Heart left ventricle (tissue), 13 donors: Measurements from ENCODE around the gene LRIG1.

Source experiments
- POLR2A ChIP-seq, 2 donors: fragments of 450-650 bp; IDR thresholded peaks; one replicate each; pipeline ENCODE4 v1.6.1; 2017; ENCODE audit warnings: antibody characterized with exemption in 2 of 2, mild to moderate bottlenecking in 2 of 2, moderate library complexity in 2 of 2
- TF ChIP-seq, protein P1 (sequence below), 12 donors: fragments of 200-600 bp; sonication (generic) in 4 of 12; IDR thresholded peaks; one replicate each; pipeline versions ENCODE4 v1.5.0 to v1.8.0; 2018 to 2022; ENCODE audit warnings: antibody characterized with exemption in 12 of 12, mild to moderate bottlenecking in 5 of 12
- donor health status: ischemic (EF 13 %, LVEDD 7.1; RV severe dilation, severe dysfunction).
- donor health status: DM: no; HTN: yes; CAD: no.
- donor health status: DM: no; HTN: no; CAD: no.
- donor health status: ischemic (EF 25% LVEDD 6.9; RV normal size, moderate dysfunction).
- donor health status: ischemic (EF 25% LVEDD 5.7; RV mildly dilated, moderate dysfunction).
- donor health status: ischemic (EF 35%, LVEDD 5.7; RV mildly dilated, moderate dysfunction).
- donor health status: nonischemic (EF 11% LVEDD 7.7; RV severe dilation, severe dysfunction).
- donor health status: DM: yes; HTN: yes; CAD: no.
- donor health status: PGD.
- donor health status: ischemic (EF 29% LVEDD 5.4; RV normal size, mild dysfunction).
- donor health status: nonischemic (EF 23%, LVEDD 6.1; RV moderate dilation, normal function).

DNA sequence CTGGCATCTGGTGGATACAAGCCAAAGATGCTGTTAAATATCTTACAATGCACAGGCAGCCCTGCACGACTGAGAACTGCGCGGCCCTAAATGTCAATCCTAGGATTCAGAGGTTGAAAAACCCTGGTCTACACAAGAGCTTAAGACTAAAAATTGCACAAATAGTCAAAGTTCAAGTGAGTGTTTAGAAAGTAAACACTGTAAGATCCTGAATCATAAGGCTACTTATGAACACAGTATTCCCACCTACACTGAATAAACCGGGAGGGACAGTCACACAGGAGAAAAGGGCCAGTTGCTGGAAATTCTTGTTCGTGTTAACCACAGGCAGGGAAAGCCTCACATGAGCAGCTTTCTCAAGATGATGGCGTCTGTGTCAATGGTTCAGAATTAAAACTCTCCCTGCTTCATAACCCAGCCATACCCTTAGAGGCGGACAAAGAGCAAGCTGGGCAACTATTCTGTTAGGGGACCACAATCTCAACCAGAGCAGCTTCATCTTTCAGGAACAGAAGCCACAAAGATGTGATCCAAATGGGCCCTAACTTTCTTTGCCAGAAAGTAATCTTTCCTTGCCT is 37.7 kb downstream of the LRIG1 start:
- TF ChIP-seq, protein P1, sequence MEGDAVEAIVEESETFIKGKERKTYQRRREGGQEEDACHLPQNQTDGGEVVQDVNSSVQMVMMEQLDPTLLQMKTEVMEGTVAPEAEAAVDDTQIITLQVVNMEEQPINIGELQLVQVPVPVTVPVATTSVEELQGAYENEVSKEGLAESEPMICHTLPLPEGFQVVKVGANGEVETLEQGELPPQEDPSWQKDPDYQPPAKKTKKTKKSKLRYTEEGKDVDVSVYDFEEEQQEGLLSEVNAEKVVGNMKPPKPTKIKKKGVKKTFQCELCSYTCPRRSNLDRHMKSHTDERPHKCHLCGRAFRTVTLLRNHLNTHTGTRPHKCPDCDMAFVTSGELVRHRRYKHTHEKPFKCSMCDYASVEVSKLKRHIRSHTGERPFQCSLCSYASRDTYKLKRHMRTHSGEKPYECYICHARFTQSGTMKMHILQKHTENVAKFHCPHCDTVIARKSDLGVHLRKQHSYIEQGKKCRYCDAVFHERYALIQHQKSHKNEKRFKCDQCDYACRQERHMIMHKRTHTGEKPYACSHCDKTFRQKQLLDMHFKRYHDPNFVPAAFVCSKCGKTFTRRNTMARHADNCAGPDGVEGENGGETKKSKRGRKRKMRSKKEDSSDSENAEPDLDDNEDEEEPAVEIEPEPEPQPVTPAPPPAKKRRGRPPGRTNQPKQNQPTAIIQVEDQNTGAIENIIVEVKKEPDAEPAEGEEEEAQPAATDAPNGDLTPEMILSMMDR (IDR thresholded peaks at IDR 0.05), result no peak
- TF ChIP-seq POLR2A (IDR thresholded peaks at IDR 0.05), result no peak
